Measurements from ENCODE around the gene RAB11FIP4. TPM values are rescaled to one million over a fixed set of nuclear protein-coding genes. Genes with fewer than 3 reads are reported as not detected.

RAB11FIP4 gene
- total and polyA plus RNA-seq, 10 of the 15 experiments (the other 5 are each of a cell fraction or from before 2014, with no cell fraction given), result 1.4 to 27.0 (median 17.6) TPM

- no peak for TF ChIP-seq CREM (IDR thresholded peaks at IDR 0.05; ENCODE audit: low read depth)
- TF ChIP-seq DPF2 (IDR thresholded peaks at IDR 0.05), result no peak
- no peak for TF ChIP-seq HDAC2 (IDR thresholded peaks at IDR 0.05)
- TF ChIP-seq GABPA (IDR thresholded peaks at IDR 0.05; ENCODE audit: low read depth), result no peak
- TF ChIP-seq FOXK2 (IDR thresholded peaks at IDR 0.05), result no peak
- no peak for TF ChIP-seq TCF12 (IDR thresholded peaks at IDR 0.05; ENCODE audit: low read depth, low read length)
Observed at GRCh38 chr17:31461227-31461810, 69.8 kb downstream of the RAB11FIP4 start (continued).

- no peaks in the 10 kb centered on the region for H3K4me1 ChIP-seq (ENCODE audit: control insufficient read depth, insufficient read depth, low read length)
- no peaks in the 10 kb centered on the region; a peak in 1 of 4 replicates for H3K36me3 ChIP-seq (ENCODE audit: control insufficient read depth in 2 of 2, insufficient read depth in 2 of 2, low read length in 1 of 2)
- intact Hi-C loops (cut with micrococcal nuclease; ENCODE audit: unreplicated experiment) (no loop called here), in situ Hi-C loops (cut with MboI) (no loop called here)
- H3K9me3 ChIP-seq (replicated peaks; ENCODE audit: control insufficient read depth, insufficient read depth, low read length), result no peaks in the 10 kb centered on the region
- ATAC-seq (no peak), DNase-seq (ENCODE audit: low read depth, low spot score) (no peak), FAIRE-seq (no peak)
- ChIA-PET SMC1A (ENCODE audit: uncharacterized antibody, unreplicated experiment) (no interaction called here), RAD21 (ENCODE audit: unreplicated experiment) (no interaction called here), CTCF (interaction anchor here (1.4 kb wide), 2 partner anchors 11 to 63 kb away, joined by 3 read pairs; no protein-coding TSS in a partner anchor), POLR2A (interaction anchor here (0.7 kb wide), 1 partner anchor 12 kb away, joined by 4 read pairs; no protein-coding TSS in a partner anchor)
- H3K27me3 ChIP-seq (replicated peaks in 1 of 2; ENCODE audit: control insufficient read depth in 2 of 2, insufficient read depth in 2 of 2, low read length in 1 of 2), result no peaks in the 10 kb centered on the region
- H3K9ac ChIP-seq (ENCODE audit: control insufficient read depth, insufficient read depth, low read length), result no peak overlapping the region
- no peak overlapping the region for H3K27ac ChIP-seq (ENCODE audit: control insufficient read depth, insufficient read depth)
- no TSS peak for BruUV-seq (replicated peaks)
- H2AFZ ChIP-seq (ENCODE audit: control insufficient read depth, low read depth, low read length), result no peak overlapping the region
- H3K79me2 ChIP-seq (ENCODE audit: control insufficient read depth, insufficient read depth, low read length), result no peaks in the 10 kb centered on the region
- H3K4me2 ChIP-seq (ENCODE audit: control insufficient read depth, insufficient read depth), result no peak overlapping the region
- WGBS (ENCODE audit: insufficient coverage, insufficient replicate concordance, low lambda C conversion rate, missing lambda C conversion rate), result 51% methylated on average over 6 of the region's 6 CpGs
- no peak overlapping the region for H3K4me3 ChIP-seq
- H4K20me1 ChIP-seq (ENCODE audit: control insufficient read depth, insufficient read depth), result no peaks in the 10 kb centered on the region
- no peak for TF ChIP-seq RELB (IDR thresholded peaks at IDR 0.05; ENCODE audit: low read depth)
- no peak for TF ChIP-seq ESRRA (IDR thresholded peaks at IDR 0.05; ENCODE audit: low read length)
- TF ChIP-seq MEF2A (IDR thresholded peaks at IDR 0.05; ENCODE audit: insufficient read depth, low read depth, low read length), result no peak
- TF ChIP-seq CHD2 (IDR thresholded peaks at IDR 0.05; ENCODE audit: borderline replicate concordance, low read depth, low read length), result no peak
- no peak for TF ChIP-seq PML (IDR thresholded peaks at IDR 0.05; ENCODE audit: low read length)
- no peak for TF ChIP-seq POLR2A (IDR thresholded peaks at IDR 0.05; ENCODE audit: low read depth, low read length)
- TF ChIP-seq BCL11A (IDR thresholded peaks at IDR 0.05; ENCODE audit: low read depth, low read length), result no peak
- TF ChIP-seq, protein P1, sequence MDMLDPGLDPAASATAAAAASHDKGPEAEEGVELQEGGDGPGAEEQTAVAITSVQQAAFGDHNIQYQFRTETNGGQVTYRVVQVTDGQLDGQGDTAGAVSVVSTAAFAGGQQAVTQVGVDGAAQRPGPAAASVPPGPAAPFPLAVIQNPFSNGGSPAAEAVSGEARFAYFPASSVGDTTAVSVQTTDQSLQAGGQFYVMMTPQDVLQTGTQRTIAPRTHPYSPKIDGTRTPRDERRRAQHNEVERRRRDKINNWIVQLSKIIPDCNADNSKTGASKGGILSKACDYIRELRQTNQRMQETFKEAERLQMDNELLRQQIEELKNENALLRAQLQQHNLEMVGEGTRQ (IDR thresholded peaks at IDR 0.05; ENCODE audit: borderline replicate concordance, low read depth, low read length), result no peak
- TF ChIP-seq ASH2L (IDR thresholded peaks at IDR 0.05; ENCODE audit: borderline replicate concordance, low read depth), result no peak
- no peak for TF ChIP-seq MYB (IDR thresholded peaks at IDR 0.05; ENCODE audit: borderline replicate concordance, low read depth, low read length)
- TF ChIP-seq BACH1 (IDR thresholded peaks at IDR 0.05; ENCODE audit: borderline replicate concordance), result no peak
- TF ChIP-seq ZBTB4 (CRISPR knock-in tag; IDR thresholded peaks at IDR 0.05), result no peak
- TF ChIP-seq STAT3 (IDR thresholded peaks at IDR 0.05; ENCODE audit: low read depth, low read length), result no peak
- TF ChIP-seq RB1 (IDR thresholded peaks at IDR 0.05; ENCODE audit: borderline replicate concordance), result no peak
Observed at GRCh38 chr17:31462261-31462660, 70.8 kb downstream of the RAB11FIP4 start.
